Measurements from ENCODE around the gene TMEM45A.

DNA sequence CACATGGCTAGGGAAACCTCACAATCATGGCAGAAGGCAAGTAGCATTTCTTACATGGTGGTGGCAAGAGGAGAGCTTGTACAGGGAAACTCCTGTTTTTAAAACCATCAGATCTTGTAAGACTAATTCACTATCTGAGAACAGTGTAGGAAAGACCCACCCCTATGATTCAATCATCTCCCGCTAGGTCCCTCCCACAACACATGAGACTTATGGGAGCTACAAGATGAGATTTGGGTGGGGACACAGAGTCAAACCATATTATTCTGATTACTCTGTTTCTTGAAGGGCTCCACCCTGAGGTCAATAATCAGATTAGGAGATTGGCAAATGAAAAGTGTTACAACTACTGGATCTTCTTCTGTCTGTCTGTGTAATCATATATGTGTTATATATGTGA is 21.5 kb upstream of the TMEM45A start:
- TF ChIP-seq EZH2 (IDR thresholded peaks at IDR 0.05; ENCODE audit: low read length, missing control alignments), result no peak
- TF ChIP-seq, protein P1, sequence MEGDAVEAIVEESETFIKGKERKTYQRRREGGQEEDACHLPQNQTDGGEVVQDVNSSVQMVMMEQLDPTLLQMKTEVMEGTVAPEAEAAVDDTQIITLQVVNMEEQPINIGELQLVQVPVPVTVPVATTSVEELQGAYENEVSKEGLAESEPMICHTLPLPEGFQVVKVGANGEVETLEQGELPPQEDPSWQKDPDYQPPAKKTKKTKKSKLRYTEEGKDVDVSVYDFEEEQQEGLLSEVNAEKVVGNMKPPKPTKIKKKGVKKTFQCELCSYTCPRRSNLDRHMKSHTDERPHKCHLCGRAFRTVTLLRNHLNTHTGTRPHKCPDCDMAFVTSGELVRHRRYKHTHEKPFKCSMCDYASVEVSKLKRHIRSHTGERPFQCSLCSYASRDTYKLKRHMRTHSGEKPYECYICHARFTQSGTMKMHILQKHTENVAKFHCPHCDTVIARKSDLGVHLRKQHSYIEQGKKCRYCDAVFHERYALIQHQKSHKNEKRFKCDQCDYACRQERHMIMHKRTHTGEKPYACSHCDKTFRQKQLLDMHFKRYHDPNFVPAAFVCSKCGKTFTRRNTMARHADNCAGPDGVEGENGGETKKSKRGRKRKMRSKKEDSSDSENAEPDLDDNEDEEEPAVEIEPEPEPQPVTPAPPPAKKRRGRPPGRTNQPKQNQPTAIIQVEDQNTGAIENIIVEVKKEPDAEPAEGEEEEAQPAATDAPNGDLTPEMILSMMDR (conservative IDR thresholded peaks at IDR 0.05 in 1 of 2, IDR thresholded peaks at IDR 0.05 in 1 of 2; ENCODE audit: low read depth in 1 of 2, low read length in 2 of 2), result no peak

Data from fibroblast of lung (primary cell).